SK-N-DZ (cell line): ENCODE results near the gene CTNNA2.

ENCODE experiments used
- DNase-seq: peaks from one replicate; pipeline ENCODE4 v3.0.0-alpha.2; 2015; ENCODE audit warnings: low spot score

CTNNA2 gene

GRCh38 chr2:80530442-80531064, 1017.7 kb downstream of the CTNNA2 start:
- no peak for DNase-seq

GRCh38 chr2:80531319-80531718, 1018.5 kb downstream of the CTNNA2 start:
- DNase-seq: no peak

- no peak for DNase-seq
Measured at GRCh38 chr2:80545420-80546210, 1032.8 kb downstream of the CTNNA2 start.

- DNase-seq: no peak
Measured at GRCh38 chr2:80546766-80547165, 1033.9 kb downstream of the CTNNA2 start.

GRCh38 chr2:80547344-80547743, 1034.5 kb downstream of the CTNNA2 start:
- DNase-seq: no peak

- DNase-seq: no peak
Measured at GRCh38 chr2:80548469-80548868, 1035.6 kb downstream of the CTNNA2 start.

- DNase-seq: no peak
Measured at GRCh38 chr2:80549901-80550300, 1037.0 kb downstream of the CTNNA2 start.

GRCh38 chr2:80560326-80560725, 1047.5 kb downstream of the CTNNA2 start:
- no peak for DNase-seq

- DNase-seq: no peak
Measured at GRCh38 chr2:80568011-80568410, 1055.2 kb downstream of the CTNNA2 start.

- no peak for DNase-seq
Measured at GRCh38 chr2:80573167-80573566, 1060.3 kb downstream of the CTNNA2 start.

GRCh38 chr2:80573950-80574349, 1061.1 kb downstream of the CTNNA2 start:
- no peak for DNase-seq

- no peak for DNase-seq
Measured at GRCh38 chr2:80579756-80580155, 1066.9 kb downstream of the CTNNA2 start.

- DNase-seq: no peak
Measured at GRCh38 chr2:80591233-80591632, 1078.4 kb downstream of the CTNNA2 start.

- no peak for DNase-seq
Measured at GRCh38 chr2:80592106-80592505, 1079.3 kb downstream of the CTNNA2 start.

GRCh38 chr2:80610108-80610507, 1097.3 kb downstream of the CTNNA2 start:
- no peak for DNase-seq

- no peak for DNase-seq
Measured at GRCh38 chr2:80621656-80622055, 1108.8 kb downstream of the CTNNA2 start.

GRCh38 chr2:80624062-80624461, 1111.2 kb downstream of the CTNNA2 start:
- no peak for DNase-seq

GRCh38 chr2:80634590-80634989, 1121.7 kb downstream of the CTNNA2 start:
- no peak for DNase-seq

GRCh38 chr2:80638783-80639182, 1125.9 kb downstream of the CTNNA2 start:
- no peak for DNase-seq

- no peak for DNase-seq
Measured at GRCh38 chr2:80642465-80642864, 1129.6 kb downstream of the CTNNA2 start.

- DNase-seq: no peak
Measured at GRCh38 chr2:80643598-80643997, 1130.7 kb downstream of the CTNNA2 start.

GRCh38 chr2:80651435-80651834, 1138.6 kb downstream of the CTNNA2 start:
- no peak for DNase-seq

GRCh38 chr2:80655265-80655664, 1142.4 kb downstream of the CTNNA2 start:
- no peak for DNase-seq
